ENCODE measurements around the gene DUSP6.
A peak's percentile ranks its signal among the peaks of the same experiment; 100 is the strongest.
"Not testable (repeated sequence)": the region's sequence is repeated elsewhere in the genome, so short reads cannot be mapped to it uniquely, and the experiment has no call there.

Gene DUSP6

GRCh38 chr12:89345376-89345775, 6.9 kb downstream of the DUSP6 start:
- peaks cover 47 to 70% (median 60%) of the 10 kb centered on the region in 10 experiments for H3K4me1 ChIP-seq
- H3K4me2 ChIP-seq, result peak overlapping the region; percentile 79 to 97 (median 93)
- H3K9ac ChIP-seq, result peak overlapping the region; percentile 70 to 100 (median 98)

GRCh38 chr12:89344862-89345202, 7.5 kb downstream of the DUSP6 start:
- H3K9me3 ChIP-seq (replicated peaks in 1 of 11), result peaks cover 0 to 7% (median 0%) of the 10 kb centered on the region in 11 experiments; a peak in 5 of 22 replicates
- peak overlapping the region in 10 of 11 experiments; percentile 3 to 100 (median 96); a peak in 18 of 22 replicates for H3K9ac ChIP-seq
- peaks cover 25 to 31% (median 28%) of the 10 kb centered on the region in 11 experiments for H3K36me3 ChIP-seq
- H4K20me1 ChIP-seq, result peaks cover 3 to 19% (median 18%) of the 10 kb centered on the region in 11 experiments; a peak in 18 of 22 replicates
- TF ChIP-seq Cebpa-rat (IDR thresholded peaks at IDR 0.05), result no peak
- H3K27ac ChIP-seq, result peak overlapping the region; percentile 75 to 99 (median 98)
- H3K4me1 ChIP-seq, result peaks cover 47 to 70% (median 64%) of the 10 kb centered on the region in 10 experiments
- 0 out of 20 replicates have a peak overlapping the region, but pooled peaks of 1 of the 10 experiments have one; percentile 1 for H3K4me3 ChIP-seq
- peak overlapping the region; percentile 79 to 97 (median 93) for H3K4me2 ChIP-seq
- no peaks in the 10 kb centered on the region for H3K27me3 ChIP-seq

More at GRCh38 chr12:89345376-89345775, 6.9 kb downstream of the DUSP6 start:
- Histone ChIP-seq H4K20me1 (peaks cover 9 to 25% (median 23%) of the 10 kb centered on the region in 11 experiments; a peak in 20 of 22 replicates), H3K9me3 (replicated peaks in 1 of 11) (peaks cover 0 to 11% (median 3%) of the 10 kb centered on the region in 11 experiments; a peak in 7 of 22 replicates), H3K4me3 (peak overlapping the region in 8 of 10 experiments; percentile 7 to 97 (median 36); a peak in 10 of 20 replicates), H3K27me3 (no peaks in the 10 kb centered on the region), H3K27ac (peak overlapping the region; percentile 75 to 99 (median 98)), H3K36me3 (peaks cover 31 to 36% (median 33%) of the 10 kb centered on the region in 11 experiments)
- no peak for TF ChIP-seq Cebpa-rat (IDR thresholded peaks at IDR 0.05)

- H3K9me3 ChIP-seq (replicated peaks in 1 of 11), result peaks cover 0 to 3% (median 0%) of the 10 kb centered on the region in 11 experiments; a peak in 5 of 22 replicates
- peaks cover 20 to 25% (median 22%) of the 10 kb centered on the region in 11 experiments for H3K36me3 ChIP-seq
- peak overlapping the region; percentile 3 to 100 (median 95); a peak in 21 of 22 replicates for H3K9ac ChIP-seq
- H3K27ac ChIP-seq, result peak overlapping the region; percentile 53 to 99 (median 98)
- TF ChIP-seq Cebpa-rat (IDR thresholded peaks at IDR 0.05), result no peak
- H3K4me1 ChIP-seq, result peaks cover 50 to 70% (median 65%) of the 10 kb centered on the region in 10 experiments
- peaks cover 0 to 13% (median 12%) of the 10 kb centered on the region in 11 experiments; a peak in 17 of 22 replicates for H4K20me1 ChIP-seq
- H3K4me3 ChIP-seq, result peak overlapping the region in 2 of 10 experiments; percentile 1 to 13; a peak in 4 of 20 replicates
- peak overlapping the region; percentile 79 to 97 (median 93) for H3K4me2 ChIP-seq
- H3K27me3 ChIP-seq, result no peaks in the 10 kb centered on the region
Observed at GRCh38 chr12:89344043-89344861, 8.0 kb downstream of the DUSP6 start.

- Histone ChIP-seq H4K20me1 (peaks cover 0 to 2% (median under 1%) of the 10 kb centered on the region in 11 experiments; a peak in 8 of 22 replicates), H3K36me3 (peaks cover 8 to 14% (median 11%) of the 10 kb centered on the region in 11 experiments; a peak in 20 of 22 replicates), H3K4me3 (no peak overlapping the region), H3K4me1 (peaks cover 50 to 75% (median 55%) of the 10 kb centered on the region in 10 experiments), H3K4me2 (peak overlapping the region; percentile 79 to 97 (median 93)), H3K9me3 (replicated peaks in 1 of 11) (no peaks in the 10 kb centered on the region; a peak in 1 of 22 replicates), H3K27me3 (no peaks in the 10 kb centered on the region), H3K27ac (peak overlapping the region; percentile 53 to 99 (median 98); a peak in 19 of 22 replicates), H3K9ac (peak overlapping the region in 8 of 11 experiments; percentile 18 to 100 (median 98); a peak in 8 of 22 replicates)
- no peak for TF ChIP-seq Cebpa-rat (IDR thresholded peaks at IDR 0.05)
Observed at GRCh38 chr12:89343127-89343526, 9.2 kb downstream of the DUSP6 start.

GRCh38 chr12:89340861-89341260, 11.4 kb downstream of the DUSP6 start:
- peak overlapping the region in 4 of 11 experiments; percentile 27 to 49 (median 33); a peak in 7 of 22 replicates for H3K4me2 ChIP-seq
- no peak for TF ChIP-seq Cebpa-rat (IDR thresholded peaks at IDR 0.05)
- no peak overlapping the region for H3K4me3 ChIP-seq
- no peaks in the 10 kb centered on the region for H4K20me1 ChIP-seq
- peak overlapping the region in 4 of 11 experiments; percentile 7 to 18 (median 10); a peak in 1 of 22 replicates for H3K27ac ChIP-seq
- H3K4me1 ChIP-seq, result peaks cover 34 to 64% (median 35%) of the 10 kb centered on the region in 10 experiments
- H3K9ac ChIP-seq, result no peak overlapping the region
- no peaks in the 10 kb centered on the region for H3K27me3 ChIP-seq
- H3K9me3 ChIP-seq (replicated peaks in 1 of 11), result peaks cover 0 to 6% (median 0%) of the 10 kb centered on the region in 11 experiments; a peak in 1 of 22 replicates
- no peaks in the 10 kb centered on the region for H3K36me3 ChIP-seq

- Histone ChIP-seq H4K20me1 (no peaks in the 10 kb centered on the region), H3K36me3 (no peaks in the 10 kb centered on the region), H3K9ac (no peak overlapping the region), H3K27me3 (no peaks in the 10 kb centered on the region), H3K27ac (no peak overlapping the region), H3K4me1 (peaks cover 21 to 62% (median 27%) of the 10 kb centered on the region in 10 experiments), H3K4me2 (no peak overlapping the region), H3K9me3 (replicated peaks in 1 of 11) (peaks cover 0 to 6% (median 0%) of the 10 kb centered on the region in 11 experiments; a peak in 1 of 22 replicates), H3K4me3 (no peak overlapping the region)
- TF ChIP-seq Cebpa-rat (IDR thresholded peaks at IDR 0.05), result no peak
Observed at GRCh38 chr12:89339526-89339925, 12.8 kb downstream of the DUSP6 start.

- not testable (repeated sequence) for H3K4me2 ChIP-seq, H4K20me1 ChIP-seq, H3K36me3 ChIP-seq, H3K27ac ChIP-seq, H3K4me3 ChIP-seq, H3K9ac ChIP-seq, H3K27me3 ChIP-seq
- peaks cover 0 to 13% (median 2%) of the 10 kb centered on the region in 11 experiments; a peak in 14 of 22 replicates for H3K9me3 ChIP-seq (replicated peaks in 1 of 11)
- H3K4me1 ChIP-seq, result peaks cover 11 to 67% (median 24%) of the 10 kb centered on the region in 10 experiments
Observed at GRCh38 chr12:89337136-89337535, 15.2 kb downstream of the DUSP6 start.

GRCh38 chr12:89335452-89336244, 16.7 kb downstream of the DUSP6 start:
- no peaks in the 10 kb centered on the region; a peak in 1 of 22 replicates for H3K36me3 ChIP-seq
- no peak for TF ChIP-seq Cebpa-rat (IDR thresholded peaks at IDR 0.05)
- no peaks in the 10 kb centered on the region for H3K27me3 ChIP-seq

More at GRCh38 chr12:89335452-89336244, 16.7 kb downstream of the DUSP6 start:
- H3K9ac ChIP-seq, result no peak overlapping the region
- peak overlapping the region in 2 of 11 experiments; percentile 85 to 96; a peak in 1 of 22 replicates for H3K4me2 ChIP-seq
- no peaks in the 10 kb centered on the region for H4K20me1 ChIP-seq
- no peak overlapping the region for H3K27ac ChIP-seq
- peaks cover 11 to 59% (median 24%) of the 10 kb centered on the region in 10 experiments for H3K4me1 ChIP-seq
- peaks cover 8 to 28% (median 17%) of the 10 kb centered on the region in 11 experiments; a peak in 21 of 22 replicates for H3K9me3 ChIP-seq (replicated peaks in 1 of 11)
- no peak overlapping the region for H3K4me3 ChIP-seq
